HUES64 (cell line): ENCODE measurements around the gene BIK.

Experiments
- H3K27ac ChIP-seq: 2 replicates; pipeline ENCODE4 v1.7.0; 2013; ENCODE audit warnings: low read depth, low read length, inconsistent platforms
- H3K27me3 ChIP-seq: 2 replicates; pipeline ENCODE4 v1.6.1; 2013; ENCODE audit warnings: mild to moderate bottlenecking, low read length; ENCODE audit not compliant: insufficient read depth
- H3K36me3 ChIP-seq: 2 replicates; pipeline ENCODE4 v1.6.1; 2013; ENCODE audit warnings: mild to moderate bottlenecking, low read length; ENCODE audit not compliant: insufficient read depth
- H3K4me1 ChIP-seq: 2 replicates; pipeline ENCODE4 v1.6.1; 2013; ENCODE audit warnings: mild to moderate bottlenecking, low read length, moderate library complexity; ENCODE audit not compliant: insufficient read depth
- H3K4me3 ChIP-seq: 2 replicates; pipeline ENCODE4 v1.5.1; 2013; ENCODE audit warnings: mild to moderate bottlenecking, low read length, moderate library complexity
- H3K9ac ChIP-seq: 2 replicates; pipeline ENCODE4 v1.6.1; 2013; ENCODE audit warnings: mild to moderate bottlenecking, low read depth, low read length
- H3K9me3 ChIP-seq: 2 replicates; pipeline ENCODE4 v1.6.1; 2013; ENCODE audit warnings: low read depth, low read length; ENCODE audit not compliant: insufficient read depth
- WGBS: fragments of 150-250, 120-280 bp; methylation state at CpG from one replicate; pipeline ENCODE4 v1.1.7; 2013; ENCODE audit warnings: missing lambda C conversion rate; 5-methylcytosine and 5-hydroxymethylcytosine counted together

The BIK gene

DNA sequence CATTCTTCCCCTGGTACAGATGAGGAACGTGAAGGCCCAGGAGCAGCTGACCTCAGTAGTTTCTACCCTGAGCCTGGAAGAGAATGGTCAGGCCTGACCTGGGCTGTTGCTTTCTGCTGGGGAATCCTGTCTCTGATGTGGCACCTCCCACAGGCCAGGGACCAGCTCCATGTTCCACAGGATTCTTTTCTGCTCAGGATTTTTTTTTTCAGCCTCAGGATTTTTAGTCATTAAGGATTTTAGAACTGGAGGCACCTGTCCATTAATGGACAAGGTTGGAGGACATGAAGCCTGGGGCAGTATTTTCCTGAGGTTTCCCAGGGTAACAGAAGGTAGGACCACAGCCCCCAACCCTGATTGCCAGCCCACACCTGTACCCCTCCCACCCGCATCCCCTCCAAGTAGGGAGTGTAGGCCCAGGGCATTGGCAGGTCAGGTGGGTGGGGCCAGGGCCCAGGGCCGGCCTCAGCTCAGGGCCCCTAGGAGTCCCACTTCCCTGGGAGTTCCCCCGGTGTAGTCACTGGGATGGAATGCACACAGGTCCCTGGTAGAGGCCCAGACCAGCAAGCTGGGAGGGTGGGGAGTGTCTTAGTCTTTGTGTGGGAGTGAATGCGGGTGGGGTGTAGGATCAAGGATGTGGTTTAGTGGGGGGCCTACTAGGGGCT, 16.1 kb downstream of the BIK start:
- 0 out of 2 replicates have a peak, but pooled peaks cover 4% of the 10 kb centered on the region for H3K4me1 ChIP-seq
- H3K27ac ChIP-seq, result no peak overlapping the region
- no peak overlapping the region for H3K9ac ChIP-seq
- H3K36me3 ChIP-seq, result peaks cover 6% of the 10 kb centered on the region
- H3K9me3 ChIP-seq, result no peaks in the 10 kb centered on the region
- no peak overlapping the region for H3K4me3 ChIP-seq
- 73% methylated on average over 5 of the region's 5 CpGs for WGBS
- no peaks in the 10 kb centered on the region for H3K27me3 ChIP-seq

DNA sequence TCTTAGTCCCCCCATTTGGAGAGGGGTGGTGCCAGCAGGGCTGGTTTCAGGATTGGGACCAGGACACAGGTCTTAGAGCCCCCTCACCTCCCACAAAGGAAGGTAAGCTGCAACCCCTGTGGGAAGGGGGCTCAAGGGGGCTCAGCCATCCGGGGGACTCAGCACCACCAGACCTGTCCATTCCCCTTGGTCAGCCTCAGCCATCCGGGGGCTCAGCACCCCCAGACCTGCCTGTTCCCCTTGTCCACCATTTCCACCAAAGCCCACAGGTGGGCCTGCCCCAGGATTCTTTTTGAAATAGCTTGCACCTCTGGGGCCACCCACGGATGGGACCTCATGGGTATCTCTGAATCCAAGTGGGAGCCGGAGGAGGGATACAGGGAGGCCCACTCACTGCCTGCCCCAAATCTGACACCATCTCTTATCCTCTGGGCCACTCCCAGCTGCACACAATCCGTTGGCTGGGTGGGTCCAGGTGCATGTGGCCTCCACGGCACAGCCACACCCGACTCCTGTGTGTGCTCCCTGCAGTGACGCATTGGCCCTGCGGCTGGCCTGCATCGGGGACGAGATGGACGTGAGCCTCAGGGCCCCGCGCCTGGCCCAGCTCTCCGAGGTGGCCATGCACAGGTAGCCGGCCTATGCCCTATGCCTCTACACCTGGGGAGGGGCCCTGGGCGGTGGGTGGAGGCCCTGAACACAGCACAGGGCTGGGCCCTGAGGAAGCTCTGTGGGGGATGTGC, 16.8 kb downstream of the BIK start:
- WGBS, result 90% methylated on average over 17 of the region's 17 CpGs
- Histone ChIP-seq H3K4me3 (no peak overlapping the region), H3K36me3 (peaks cover 13% of the 10 kb centered on the region), H3K9me3 (no peaks in the 10 kb centered on the region), H3K27ac (no peak overlapping the region), H3K27me3 (no peaks in the 10 kb centered on the region), H3K9ac (no peak overlapping the region), H3K4me1 (0 out of 2 replicates have a peak, but pooled peaks cover 4% of the 10 kb centered on the region)

DNA sequence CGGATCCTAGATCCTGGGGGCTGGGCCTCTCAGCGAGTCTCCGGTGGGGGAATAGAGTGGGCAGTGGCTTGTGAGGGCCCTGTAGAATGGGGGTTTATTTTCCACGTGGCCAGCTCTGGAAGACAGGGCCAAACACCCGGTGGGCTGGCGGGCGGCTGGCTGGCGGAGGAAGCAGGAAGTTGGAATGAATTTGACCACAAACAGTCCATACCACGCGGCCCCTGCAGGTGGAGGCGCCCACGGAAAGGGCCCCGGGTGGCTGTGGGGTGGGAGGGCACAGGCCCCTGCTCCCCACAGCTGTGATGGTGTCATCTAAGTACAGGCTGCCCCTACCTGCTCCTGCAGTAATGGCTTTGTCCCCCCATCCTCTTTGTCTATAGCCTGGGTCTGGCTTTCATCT, 17.6 kb downstream of the BIK start:
- H3K36me3 ChIP-seq, result peaks cover 21% of the 10 kb centered on the region
- H3K9ac ChIP-seq, result no peak overlapping the region
- no peaks in the 10 kb centered on the region for H3K27me3 ChIP-seq
- no peak overlapping the region for H3K27ac ChIP-seq
- 0 out of 2 replicates have a peak, but pooled peaks cover 4% of the 10 kb centered on the region for H3K4me1 ChIP-seq
- WGBS, result 92% methylated on average over 13 of the region's 13 CpGs
- no peaks in the 10 kb centered on the region for H3K9me3 ChIP-seq
- H3K4me3 ChIP-seq, result no peak overlapping the region

DNA sequence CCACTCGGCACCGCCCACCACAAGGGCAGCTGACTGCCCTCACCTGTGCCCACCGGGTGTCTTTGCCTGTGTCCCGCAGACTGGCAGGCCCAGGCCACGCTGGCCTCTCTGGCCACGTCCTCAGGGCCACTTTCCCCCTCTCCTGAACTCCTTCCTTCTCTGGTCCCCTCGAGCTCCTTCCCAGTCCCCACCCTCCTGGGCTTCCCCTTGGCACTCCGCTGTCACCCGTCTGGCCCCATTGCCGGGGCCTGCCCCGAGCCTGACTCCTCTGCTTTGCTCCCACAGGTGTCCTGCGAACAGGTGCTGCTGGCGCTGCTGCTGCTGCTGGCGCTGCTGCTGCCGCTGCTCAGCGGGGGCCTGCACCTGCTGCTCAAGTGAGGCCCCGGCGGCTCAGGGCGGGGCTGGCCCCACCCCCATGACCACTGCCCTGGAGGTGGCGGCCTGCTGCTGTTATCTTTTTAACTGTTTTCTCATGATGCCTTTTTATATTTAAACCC, 18.4 kb downstream of the BIK start:
- Histone ChIP-seq H3K27ac (no peak overlapping the region), H3K4me3 (no peak overlapping the region), H3K36me3 (peaks cover 27% of the 10 kb centered on the region), H3K9ac (no peak overlapping the region), H3K4me1 (0 out of 2 replicates have a peak, but pooled peaks cover 4% of the 10 kb centered on the region), H3K27me3 (no peaks in the 10 kb centered on the region), H3K9me3 (no peaks in the 10 kb centered on the region)
- WGBS, result 54% methylated on average over 20 of the region's 20 CpGs

DNA sequence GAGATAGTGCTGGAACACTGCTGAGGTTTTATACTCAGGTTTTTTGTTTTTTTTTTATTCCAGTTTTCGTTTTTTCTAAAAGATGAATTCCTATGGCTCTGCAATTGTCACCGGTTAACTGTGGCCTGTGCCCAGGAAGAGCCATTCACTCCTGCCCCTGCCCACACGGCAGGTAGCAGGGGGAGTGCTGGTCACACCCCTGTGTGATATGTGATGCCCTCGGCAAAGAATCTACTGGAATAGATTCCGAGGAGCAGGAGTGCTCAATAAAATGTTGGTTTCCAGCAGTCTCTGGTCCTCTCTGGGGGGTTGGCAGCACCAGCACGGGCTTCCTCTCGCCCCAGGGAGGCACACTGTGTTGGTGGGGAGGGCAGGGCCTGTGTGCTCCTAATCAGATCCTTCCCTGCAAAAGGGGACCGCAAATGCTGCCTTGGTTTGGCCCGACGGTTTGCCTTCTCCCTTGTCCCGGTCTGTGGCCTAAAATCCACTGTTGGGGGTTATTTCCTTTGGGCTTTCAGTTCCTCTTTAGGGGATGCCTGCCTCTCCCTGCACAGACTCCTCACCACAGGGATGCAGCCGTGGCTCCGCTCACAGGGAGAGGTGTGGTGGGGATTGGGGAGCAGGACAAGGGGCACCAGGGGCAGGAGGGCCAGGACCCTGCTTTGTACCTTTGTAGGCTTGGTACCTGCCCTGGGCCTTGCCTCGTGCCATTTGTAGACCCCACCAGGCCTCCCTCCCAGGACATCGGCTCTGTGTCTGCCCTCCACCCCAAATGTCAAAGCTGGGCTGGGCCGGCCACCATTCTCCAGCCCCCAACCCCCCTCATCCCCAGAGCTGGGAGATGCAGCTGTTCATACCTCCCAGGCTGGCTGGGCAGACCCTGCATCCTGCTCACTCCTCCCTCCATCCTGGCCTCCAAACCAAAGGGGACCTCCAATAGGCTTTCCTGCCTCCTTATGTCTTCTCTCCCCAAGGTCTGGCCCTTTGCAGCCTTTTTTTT, 19.2 kb downstream of the BIK start:
- WGBS, result 65% methylated on average over 15 of the region's 16 CpGs
- Histone ChIP-seq H3K9me3 (no peaks in the 10 kb centered on the region), H3K4me1 (0 out of 2 replicates have a peak, but pooled peaks cover 4% of the 10 kb centered on the region), H3K27ac (no peak overlapping the region), H3K4me3 (no peak overlapping the region), H3K27me3 (no peaks in the 10 kb centered on the region), H3K36me3 (peaks cover 34% of the 10 kb centered on the region), H3K9ac (no peak overlapping the region; the same call in 1 of the 2 replicates)

DNA sequence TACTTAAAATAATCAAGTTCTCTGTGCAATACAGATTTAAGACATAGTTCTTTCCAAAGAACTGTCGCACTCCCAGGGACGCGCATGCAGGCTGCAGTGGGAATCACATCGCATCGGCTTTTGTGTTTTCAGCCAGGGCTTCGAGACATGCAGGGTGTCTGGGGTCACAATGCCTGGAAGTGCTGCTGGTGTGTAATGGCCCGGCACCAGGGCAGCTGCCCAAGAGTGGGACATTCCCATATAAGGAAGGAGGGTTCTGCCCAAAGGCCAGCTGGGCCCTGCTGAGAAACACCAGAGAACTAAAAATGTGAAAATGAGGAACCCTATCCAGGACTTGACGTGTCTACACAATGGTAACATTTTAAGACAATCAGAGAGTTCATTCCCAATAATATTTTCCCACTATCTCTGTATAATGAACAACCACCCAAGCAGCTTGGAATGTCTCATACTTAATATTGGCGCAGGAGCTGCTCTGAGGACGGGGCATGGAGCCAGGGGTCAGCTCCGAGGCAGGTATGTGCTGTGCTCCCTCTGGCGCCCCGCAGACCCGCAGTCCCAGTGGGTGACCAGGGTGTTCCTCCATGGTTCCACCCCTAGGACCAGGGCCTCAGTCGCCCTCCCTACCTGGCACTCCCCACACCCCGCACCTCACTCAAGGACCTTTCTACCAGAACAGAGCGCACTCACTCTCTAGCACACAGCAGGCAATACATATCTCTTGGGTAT, 21.4 kb downstream of the BIK start:
- Histone ChIP-seq H3K9me3 (no peaks in the 10 kb centered on the region), H3K27ac (no peak overlapping the region), H3K36me3 (peaks cover 52% of the 10 kb centered on the region), H3K27me3 (no peaks in the 10 kb centered on the region), H3K4me1 (0 out of 2 replicates have a peak, but pooled peaks cover 4% of the 10 kb centered on the region), H3K9ac (no peak overlapping the region), H3K4me3 (no peak overlapping the region)
- 96% methylated on average over 17 of the region's 17 CpGs for WGBS

DNA sequence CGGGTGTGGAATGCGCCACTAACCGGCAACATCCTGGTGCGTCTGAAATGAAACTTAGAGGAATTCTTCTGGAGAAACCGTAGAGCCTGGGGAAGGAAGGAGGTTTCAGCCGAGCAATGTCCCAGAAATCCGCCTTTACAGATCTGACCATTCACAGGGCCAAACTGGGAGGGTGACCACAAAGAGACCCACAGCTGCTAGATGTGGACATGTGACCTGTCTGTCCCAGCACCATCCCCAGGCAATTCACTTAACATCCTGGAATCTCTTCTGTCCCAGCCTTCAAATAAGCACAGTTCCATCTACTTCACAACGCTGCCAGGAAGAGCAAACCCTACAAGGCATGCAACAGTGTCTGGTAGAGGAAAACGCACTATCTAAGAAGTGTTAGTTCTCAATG, 22.9 kb downstream of the BIK start:
- no peak overlapping the region for H3K27ac ChIP-seq
- H3K4me3 ChIP-seq, result no peak overlapping the region
- 0 out of 2 replicates have a peak, but pooled peaks cover 4% of the 10 kb centered on the region for H3K4me1 ChIP-seq
- WGBS, result 85% methylated on average over 9 of the region's 9 CpGs
- no peaks in the 10 kb centered on the region for H3K9me3 ChIP-seq
- no peaks in the 10 kb centered on the region for H3K27me3 ChIP-seq
- H3K36me3 ChIP-seq, result peaks cover 66% of the 10 kb centered on the region
- H3K9ac ChIP-seq, result no peak overlapping the region

DNA sequence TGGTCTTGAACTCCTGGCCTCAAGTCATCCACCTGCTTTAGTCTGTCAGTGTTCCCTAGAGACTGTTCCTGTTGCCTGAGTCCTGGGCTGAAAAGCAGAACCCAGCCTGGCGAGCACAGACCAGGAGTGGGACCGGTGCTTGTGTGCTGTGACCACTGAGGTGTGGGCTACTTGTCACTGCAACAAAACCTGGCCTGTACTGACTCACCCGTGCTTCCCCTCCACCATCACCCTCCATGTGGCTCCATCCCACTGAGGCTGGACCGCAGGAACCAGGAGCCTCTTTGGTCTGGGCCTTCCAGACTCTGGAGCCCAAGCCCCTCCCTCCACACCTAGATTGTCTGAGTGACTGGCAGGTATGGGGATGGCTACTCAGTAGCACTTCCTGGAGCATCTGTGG, 24.0 kb downstream of the BIK start:
- H3K9ac ChIP-seq, result no peak overlapping the region
- no peaks in the 10 kb centered on the region for H3K27me3 ChIP-seq
- no peak overlapping the region for H3K27ac ChIP-seq
- H3K4me1 ChIP-seq, result no peaks in the 10 kb centered on the region
- peaks cover 73% of the 10 kb centered on the region for H3K36me3 ChIP-seq
- no peaks in the 10 kb centered on the region for H3K9me3 ChIP-seq
- WGBS, result 95% methylated on average over 4 of the region's 4 CpGs
- no peak overlapping the region for H3K4me3 ChIP-seq

DNA sequence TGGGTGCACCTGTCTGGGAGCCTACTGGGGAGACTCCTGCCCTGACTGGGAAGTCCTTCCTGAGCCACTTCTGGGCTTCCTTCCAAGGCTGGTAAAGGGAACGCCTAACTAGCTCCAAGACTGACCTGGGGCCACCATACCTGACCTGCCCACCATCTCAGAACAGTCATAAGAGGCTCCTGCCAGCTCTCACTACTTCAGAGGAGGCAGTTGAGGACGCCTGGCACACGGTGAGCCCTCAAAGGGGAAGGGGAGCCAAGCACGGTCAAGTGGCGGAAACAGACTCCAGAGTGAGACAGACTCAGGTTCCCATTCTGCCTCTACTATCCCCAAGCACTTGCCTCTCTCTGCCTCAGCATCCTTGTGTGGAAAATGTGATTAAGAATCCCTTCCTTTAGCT, 25.0 kb downstream of the BIK start:
- 89% methylated on average over 5 of the region's 5 CpGs for WGBS
- Histone ChIP-seq H3K4me3 (no peak overlapping the region), H3K36me3 (peaks cover 83% of the 10 kb centered on the region), H3K27ac (no peak overlapping the region), H3K9ac (no peak overlapping the region), H3K9me3 (no peaks in the 10 kb centered on the region), H3K27me3 (no peaks in the 10 kb centered on the region), H3K4me1 (no peaks in the 10 kb centered on the region)

DNA sequence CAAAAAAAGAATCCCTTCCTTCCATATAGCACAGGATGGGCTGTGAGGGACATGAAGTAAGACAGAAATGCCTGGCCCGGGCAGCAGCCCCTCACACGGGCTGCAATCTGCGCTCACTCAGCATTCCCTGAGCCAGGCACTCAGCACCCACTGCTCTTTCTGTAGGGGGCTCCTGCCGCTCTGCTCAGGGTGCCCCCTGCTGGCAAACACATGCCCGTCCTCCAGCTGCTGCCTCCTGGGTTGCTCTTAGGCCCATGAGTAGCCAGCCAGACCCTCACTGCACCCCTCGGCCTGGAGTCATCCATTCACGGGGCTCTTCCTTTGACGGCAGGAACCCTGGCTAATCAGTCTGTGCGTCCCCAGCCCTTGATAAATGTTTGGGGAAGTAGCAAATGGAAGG, 25.7 kb downstream of the BIK start:
- Histone ChIP-seq H3K9ac (no peak overlapping the region), H3K9me3 (no peaks in the 10 kb centered on the region), H3K4me3 (no peak overlapping the region), H3K27me3 (no peaks in the 10 kb centered on the region), H3K36me3 (peaks cover 87% of the 10 kb centered on the region), H3K4me1 (no peaks in the 10 kb centered on the region), H3K27ac (no peak overlapping the region)
- 78% methylated on average over 9 of the region's 9 CpGs for WGBS
